Measurements from ENCODE around the gene TP53TG3F.
"Not testable (repeated sequence)": the region's sequence is repeated elsewhere in the genome, so short reads cannot be mapped to it uniquely, and the experiment has no call there.

TP53TG3F gene

GRCh38 chr16:33459312-33459711, at the start of gene TP53TG3F:
Gene TP53TG3F (plus strand): TSS chr16:33459612. CDS start chr16:33459680, 68 bp downstream.
- in situ Hi-C loops (cut with HindIII; ENCODE audit: low sequenced_read_pairs): not testable (repeated sequence)

GRCh38 chr16:33491611-33492010, 32.2 kb downstream of the TP53TG3F start:
- DNase-seq (ENCODE audit: low read depth, low spot score); H3K4me3 ChIP-seq (ENCODE audit: low read depth, low read length); in situ Hi-C loops (cut with HindIII; ENCODE audit: low sequenced_read_pairs): not testable (repeated sequence)

More at GRCh38 chr16:33459312-33459711, at the start of gene TP53TG3F:
- H3K4me3 ChIP-seq (ENCODE audit: low read depth, low read length); DNase-seq (ENCODE audit: low read depth, low spot score): not testable (repeated sequence)

GRCh38 chr16:33507231-33507630, 47.8 kb downstream of the TP53TG3F start:
- in situ Hi-C loops (cut with HindIII; ENCODE audit: low sequenced_read_pairs); H3K4me3 ChIP-seq (ENCODE audit: low read depth, low read length); DNase-seq (ENCODE audit: low read depth, low spot score): not testable (repeated sequence)

- in situ Hi-C loops (cut with HindIII; ENCODE audit: low sequenced_read_pairs); H3K4me3 ChIP-seq (ENCODE audit: low read depth, low read length); DNase-seq (ENCODE audit: low read depth, low spot score): not testable (repeated sequence)
Measured at GRCh38 chr16:33509070-33509469, 49.7 kb downstream of the TP53TG3F start.

- in situ Hi-C loops (cut with HindIII; ENCODE audit: low sequenced_read_pairs); DNase-seq (ENCODE audit: low read depth, low spot score): not testable (repeated sequence)
Measured at GRCh38 chr16:33509906-33510305, 50.5 kb downstream of the TP53TG3F start.

More at GRCh38 chr16:33509906-33510305, 50.5 kb downstream of the TP53TG3F start:
- H3K4me3 ChIP-seq (ENCODE audit: low read depth, low read length): not testable (repeated sequence)

Data from astrocyte of the spinal cord (primary cell).